ENCODE measurements around the gene HSF4.

DNA sequence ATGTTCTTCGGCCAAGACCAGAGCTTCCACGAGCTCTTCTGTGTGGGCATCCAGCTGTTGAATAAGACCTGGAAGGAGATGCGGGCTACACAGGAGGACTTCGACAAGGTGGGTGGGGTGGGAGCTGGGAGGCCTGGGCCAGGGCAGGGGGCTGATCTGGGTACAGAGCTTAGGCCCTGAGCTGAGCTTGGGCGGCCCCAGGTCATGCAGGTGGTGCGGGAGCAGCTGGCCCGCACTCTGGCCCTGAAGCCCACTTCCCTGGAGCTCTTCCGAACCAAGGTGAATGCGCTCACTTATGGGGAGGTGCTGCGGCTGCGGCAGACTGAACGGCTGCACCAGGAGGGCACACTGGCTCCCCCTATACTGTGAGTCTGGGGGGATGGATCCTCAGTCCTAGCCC lies 37.9 kb downstream of the HSF4 start:
- TF ChIP-seq TAF1 (IDR thresholded peaks at IDR 0.05; ENCODE audit: low read depth, low read length) (no peak), POLR2AphosphoS5 (IDR thresholded peaks at IDR 0.05; ENCODE audit: low read depth, low read length) (no peak), POLR2A (IDR thresholded peaks at IDR 0.05; ENCODE audit: low read depth, low read length) (no peak), SPI1 (IDR thresholded peaks at IDR 0.05; ENCODE audit: low read depth, low read length) (no peak), POU2F2 (IDR thresholded peaks at IDR 0.05; ENCODE audit: low read depth, low read length) (no peak)
